ACC112 (cell line): ENCODE data around the gene CYTIP.
A peak's percentile ranks its signal among the peaks of the same experiment; 100 is the strongest.

Experiments used
- H2AFZ ChIP-seq: fragments of 200-600 bp; sonication (generic); one replicate; pipeline ENCODE4 v1.6.0; 2017; ENCODE audit warnings: antibody characterized with exemption, low read length; ENCODE audit not compliant: unreplicated experiment
- H3K27ac ChIP-seq: fragments of 200-600 bp; sonication (generic); 2 replicates; pipeline ENCODE4 v1.5.1; 2014; ENCODE audit warnings: low read depth, mild to moderate bottlenecking, antibody characterized with exemption, low read length, moderate library complexity
- H3K27me3 ChIP-seq: fragments of 200-600 bp; sonication (generic); 2 replicates; pipeline ENCODE4 v1.6.1; 2014; ENCODE audit warnings: mild to moderate bottlenecking, antibody characterized with exemption, low read length, moderate library complexity, mixed read lengths; ENCODE audit not compliant: insufficient read depth
- H3K36me3 ChIP-seq: fragments of 200-600 bp; sonication (generic); 2 replicates; pipeline ENCODE4 v1.6.1; 2016; ENCODE audit warnings: mild to moderate bottlenecking, antibody characterized with exemption, low read length, moderate library complexity, mixed read lengths; ENCODE audit not compliant: insufficient read depth
- H3K4me1 ChIP-seq: fragments of 200-600 bp; sonication (generic); one replicate; pipeline ENCODE4 v1.6.1; 2016; ENCODE audit warnings: low read length, mixed read lengths; ENCODE audit not compliant: insufficient read depth, unreplicated experiment, control insufficient read depth
- H3K4me3 ChIP-seq: fragments of 200-600 bp; sonication (generic); 2 replicates; pipeline ENCODE4 v1.5.1; 2014; ENCODE audit warnings: mild to moderate bottlenecking, low read depth, low read length
- H3K79me2 ChIP-seq: fragments of 200-600 bp; sonication (generic); one replicate; pipeline ENCODE4 v1.6.0; 2016; ENCODE audit warnings: low read length; ENCODE audit not compliant: control insufficient read depth, unreplicated experiment, insufficient read depth

Gene CYTIP

GRCh38 chr2:157443795-157444640, at the start of gene CYTIP:
Gene CYTIP, minus strand, starts transcription at chr2:157444089. Its CDS starts 69 bp downstream, at chr2:157444020.
- H2AFZ ChIP-seq: no peak within 1 kb of the TSS
- H3K27ac ChIP-seq: no peak within 1 kb of the TSS
- peaks cover 7% of the 10 kb centered on the region for H3K27me3 ChIP-seq
- no peaks in the 10 kb centered on the region for H3K79me2 ChIP-seq
- H3K4me3 ChIP-seq: no peak within 1 kb of the TSS
- H3K36me3 ChIP-seq: no peaks in the 10 kb centered on the region
- H3K4me1 ChIP-seq: no peaks in the 10 kb centered on the region

- no peak overlapping the region for H3K4me3 ChIP-seq
- no peak overlapping the region for H3K27ac ChIP-seq
- H3K36me3 ChIP-seq: no peaks in the 10 kb centered on the region
- no peak overlapping the region for H2AFZ ChIP-seq
- peaks cover 10% of the 10 kb centered on the region; the same call in 1 of the 2 replicates for H3K27me3 ChIP-seq
- no peaks in the 10 kb centered on the region for H3K79me2 ChIP-seq
- peaks cover 13% of the 10 kb centered on the region for H3K4me1 ChIP-seq
Observed at GRCh38 chr2:157492189-157492773, 48.4 kb upstream of the CYTIP start.

- H3K27me3 ChIP-seq: peaks cover 10% of the 10 kb centered on the region; the same call in 1 of the 2 replicates
- no peak overlapping the region for H3K4me3 ChIP-seq
- H2AFZ ChIP-seq: no peak overlapping the region
- H3K79me2 ChIP-seq: no peaks in the 10 kb centered on the region
- no peaks in the 10 kb centered on the region for H3K36me3 ChIP-seq
- H3K27ac ChIP-seq: no peak overlapping the region
- peaks cover 26% of the 10 kb centered on the region for H3K4me1 ChIP-seq
Observed at GRCh38 chr2:157489983-157490382, 46.1 kb upstream of the CYTIP start.

GRCh38 chr2:157488877-157489276, 45.0 kb upstream of the CYTIP start:
- H2AFZ ChIP-seq: no peak overlapping the region
- no peak overlapping the region; the same call in 1 of the 2 replicates for H3K4me3 ChIP-seq
- H3K27ac ChIP-seq: no peak overlapping the region
- no peaks in the 10 kb centered on the region for H3K36me3 ChIP-seq
- H3K79me2 ChIP-seq: no peaks in the 10 kb centered on the region
- peaks cover 26% of the 10 kb centered on the region for H3K4me1 ChIP-seq
- peaks cover 10% of the 10 kb centered on the region; the same call in 1 of the 2 replicates for H3K27me3 ChIP-seq

- Histone ChIP-seq H3K27ac (no peak overlapping the region), H3K79me2 (no peaks in the 10 kb centered on the region), H3K27me3 (peaks cover 9% of the 10 kb centered on the region; the same call in 1 of the 2 replicates), H3K4me3 (no peak overlapping the region), H2AFZ (no peak overlapping the region), H3K36me3 (no peaks in the 10 kb centered on the region), H3K4me1 (peaks cover 26% of the 10 kb centered on the region)
Observed at GRCh38 chr2:157487747-157488146, 43.9 kb upstream of the CYTIP start.

GRCh38 chr2:157487271-157487610, 43.4 kb upstream of the CYTIP start:
- Histone ChIP-seq H3K4me3 (no peak overlapping the region), H2AFZ (no peak overlapping the region), H3K36me3 (no peaks in the 10 kb centered on the region), H3K4me1 (peaks cover 26% of the 10 kb centered on the region), H3K27ac (no peak overlapping the region), H3K27me3 (0 out of 2 replicates have a peak, but pooled peaks cover 5% of the 10 kb centered on the region), H3K79me2 (no peaks in the 10 kb centered on the region)

GRCh38 chr2:157486596-157487270, 42.8 kb upstream of the CYTIP start:
- Histone ChIP-seq H3K27me3 (0 out of 2 replicates have a peak, but pooled peaks cover 5% of the 10 kb centered on the region), H3K4me1 (peaks cover 26% of the 10 kb centered on the region), H3K27ac (no peak overlapping the region), H3K4me3 (no peak overlapping the region), H3K36me3 (no peaks in the 10 kb centered on the region), H3K79me2 (no peaks in the 10 kb centered on the region), H2AFZ (no peak overlapping the region)

GRCh38 chr2:157480182-157480961, 36.5 kb upstream of the CYTIP start:
- no peaks in the 10 kb centered on the region for H3K27me3 ChIP-seq
- H3K79me2 ChIP-seq: no peaks in the 10 kb centered on the region
- H3K4me1 ChIP-seq: peaks cover 20% of the 10 kb centered on the region
- peak overlapping the region; percentile 58 for H2AFZ ChIP-seq
- no peak overlapping the region for H3K27ac ChIP-seq
- H3K36me3 ChIP-seq: no peaks in the 10 kb centered on the region
- H3K4me3 ChIP-seq: no peak overlapping the region

GRCh38 chr2:157479081-157480027, 35.5 kb upstream of the CYTIP start:
- H3K4me3 ChIP-seq: no peak overlapping the region
- H3K4me1 ChIP-seq: peaks cover 20% of the 10 kb centered on the region
- H3K79me2 ChIP-seq: no peaks in the 10 kb centered on the region
- no peak overlapping the region for H2AFZ ChIP-seq
- no peaks in the 10 kb centered on the region for H3K27me3 ChIP-seq
- no peaks in the 10 kb centered on the region for H3K36me3 ChIP-seq
- H3K27ac ChIP-seq: no peak overlapping the region
